Cortex of kidney (tissue), 1 donor: ENCODE results near the gene PIP5K1B.

ENCODE experiments used
- DNase-seq: peaks from one replicate; lab custom pipeline; 2025; lab: John Stamatoyannopoulos, UW

PIP5K1B gene

GRCh38 chr9:68859347-68859746 lies 154.3 kb downstream of the PIP5K1B start:
- DNase-seq, result no peak

DNA sequence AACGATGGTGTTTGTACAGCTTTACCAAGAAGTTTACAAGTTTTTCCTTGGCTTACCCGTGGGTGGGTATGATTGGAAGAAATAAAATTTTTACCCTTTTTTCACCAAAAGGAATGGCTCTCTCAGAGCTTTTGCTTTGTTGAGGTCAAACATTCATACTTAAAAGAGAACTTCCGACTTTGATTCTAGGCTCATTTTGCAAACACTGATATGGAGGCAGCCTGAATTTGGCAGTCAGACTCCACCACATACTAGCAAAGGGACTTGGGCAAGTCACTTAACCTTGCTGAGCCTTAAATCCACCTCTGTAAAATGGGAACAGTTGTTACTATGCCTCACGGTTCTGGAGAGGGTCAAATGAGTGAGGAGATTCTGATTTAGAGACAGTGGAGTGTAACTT lies 155.4 kb downstream of the PIP5K1B start:
- no peak for DNase-seq

DNA sequence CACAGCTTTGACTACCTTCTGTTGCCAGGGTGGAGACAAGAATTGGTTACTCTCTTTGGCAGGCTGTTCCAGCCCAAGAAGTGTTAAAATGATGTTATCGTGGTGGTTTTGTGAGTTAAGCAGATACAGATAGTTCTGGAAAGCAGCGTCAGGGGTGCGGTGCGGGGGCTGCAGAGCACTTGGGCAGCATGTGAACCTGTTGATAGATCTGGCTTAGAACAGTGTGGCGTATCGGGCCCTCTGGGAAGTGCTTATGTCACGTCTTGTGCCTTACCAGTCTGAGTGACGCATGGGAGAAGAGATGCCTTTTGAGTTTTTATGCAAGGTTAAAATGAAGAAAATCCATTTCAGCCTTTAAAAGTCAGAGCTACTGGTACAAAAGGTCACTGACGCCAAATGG lies 156.4 kb downstream of the PIP5K1B start:
- no peak for DNase-seq

DNA sequence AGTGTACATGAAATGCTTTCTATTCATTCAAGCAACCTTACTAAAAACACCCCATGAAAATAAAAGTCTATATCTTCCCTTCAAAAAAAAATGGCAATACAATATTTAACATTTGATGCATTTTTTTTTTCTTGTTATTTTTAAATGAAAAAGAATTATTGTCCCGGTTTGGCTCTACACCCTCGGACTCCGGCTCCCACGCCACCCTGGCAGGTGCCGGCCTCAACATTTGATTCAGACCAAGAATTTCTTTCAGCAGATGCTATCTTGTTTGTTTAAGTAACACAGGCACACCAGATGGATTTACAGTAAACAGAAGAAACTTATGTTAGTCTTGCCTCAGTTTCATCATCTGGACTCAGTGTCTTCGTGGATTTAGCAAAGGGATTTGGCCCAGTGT lies 162.0 kb downstream of the PIP5K1B start:
- no peak for DNase-seq

DNA sequence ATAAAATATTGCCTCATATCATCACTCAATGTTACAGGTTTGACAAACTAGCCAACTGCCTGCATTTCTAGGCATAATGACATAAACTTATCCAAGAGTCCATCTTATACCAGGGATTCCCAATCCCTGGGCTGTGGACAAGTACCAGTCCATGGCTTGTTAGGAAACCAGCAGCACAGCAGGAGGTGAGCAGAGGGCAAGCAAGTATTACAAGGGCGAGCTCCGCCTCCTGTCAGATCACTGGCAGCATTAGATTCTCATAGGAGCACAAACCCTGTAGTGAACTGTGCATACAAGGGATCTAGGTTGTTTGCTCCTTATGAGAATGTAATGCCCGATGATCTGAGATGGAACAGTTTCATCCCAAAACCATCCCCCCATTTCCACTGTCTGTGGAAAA lies 164.0 kb downstream of the PIP5K1B start:
- no peak for DNase-seq

DNA sequence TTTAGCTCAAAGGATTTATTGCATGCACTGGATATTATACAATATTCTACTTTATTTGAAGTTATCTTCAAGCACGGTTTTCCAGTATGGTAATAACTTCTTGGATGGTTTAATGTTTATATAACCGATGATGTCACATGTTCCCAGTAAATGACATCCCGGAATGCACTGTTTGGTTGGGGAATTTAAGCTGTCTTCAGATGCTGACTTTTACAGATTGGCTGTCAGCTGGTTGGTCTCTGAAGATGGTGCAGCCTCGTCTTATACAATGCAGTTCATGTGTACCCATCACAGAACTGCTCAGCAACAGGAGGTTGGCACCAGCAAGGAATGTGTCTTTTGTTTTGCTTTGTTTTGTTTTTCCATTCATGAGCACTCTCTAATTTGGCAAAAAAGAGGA lies 165.0 kb downstream of the PIP5K1B start:
- DNase-seq, result no peak

- no peak for DNase-seq
Observed at GRCh38 chr9:68871236-68871635, 166.2 kb downstream of the PIP5K1B start.

DNA sequence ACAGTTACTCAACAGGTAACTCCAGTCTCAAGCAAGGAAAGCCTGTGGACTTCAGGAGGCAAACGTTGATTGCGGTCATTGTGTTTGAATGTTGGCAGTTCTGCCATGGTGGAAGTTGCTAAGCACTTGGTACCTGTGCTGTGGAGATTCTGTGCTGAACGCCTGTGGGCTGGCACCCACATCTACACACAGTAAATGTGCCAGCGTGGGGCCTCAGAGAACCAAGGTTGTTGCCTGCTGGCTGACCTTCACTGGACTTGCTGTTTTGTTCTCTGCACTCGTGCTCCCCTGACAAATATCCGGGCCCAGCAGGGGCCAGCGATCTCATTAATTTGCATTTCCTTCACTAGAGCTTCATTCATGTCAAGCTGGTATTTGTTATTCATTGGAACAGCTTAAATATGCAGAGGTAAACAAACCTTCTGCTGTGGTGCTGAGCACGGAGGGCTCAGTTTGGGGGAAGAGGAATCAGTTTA lies 167.0 kb downstream of the PIP5K1B start:
- DNase-seq, result no peak

DNA sequence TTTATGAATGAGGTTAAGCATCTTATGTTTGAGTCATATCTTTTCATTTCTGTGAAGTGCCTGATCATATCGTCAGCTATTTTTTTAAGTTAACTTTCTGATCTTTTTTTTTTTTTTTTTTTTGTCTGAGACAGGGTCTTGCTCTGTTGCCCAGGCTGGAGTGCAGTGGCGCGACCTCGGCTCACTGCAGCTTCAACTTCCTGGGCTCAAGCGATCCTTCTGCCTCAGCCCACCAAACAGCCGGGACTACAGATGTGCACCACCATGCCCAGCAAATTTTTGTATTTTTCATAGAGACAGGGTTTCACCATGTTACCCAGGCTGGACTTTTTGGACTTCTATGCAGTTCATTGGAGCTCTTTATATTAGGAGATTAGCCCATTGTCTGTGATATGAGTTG lies 168.1 kb downstream of the PIP5K1B start:
- DNase-seq, result no peak

GRCh38 chr9:68876273-68876672 lies 171.2 kb downstream of the PIP5K1B start:
- DNase-seq, result no peak

- no peak for DNase-seq
Observed at GRCh38 chr9:68876681-68877080, 171.6 kb downstream of the PIP5K1B start.

DNA sequence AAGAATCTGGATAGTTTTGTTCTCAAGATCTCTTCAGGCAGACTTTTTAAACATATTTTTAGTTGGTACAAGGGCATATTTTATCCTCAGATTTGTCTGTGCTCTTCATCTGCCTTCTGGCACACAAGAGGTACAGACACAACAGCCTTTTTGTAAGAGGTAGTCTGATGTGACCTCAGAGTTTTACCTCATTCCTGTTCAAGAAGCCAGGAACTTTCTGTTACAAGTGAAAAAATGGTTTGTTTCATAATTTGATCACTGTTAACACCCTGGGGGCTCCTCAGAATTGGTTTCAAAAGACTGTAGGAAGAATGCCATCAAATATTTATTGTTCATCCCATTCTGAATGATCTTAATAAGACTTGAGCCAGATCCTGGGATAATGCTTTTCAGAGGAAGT lies 172.2 kb downstream of the PIP5K1B start:
- no peak for DNase-seq

- no peak for DNase-seq
Observed at GRCh38 chr9:68878450-68878849, 173.4 kb downstream of the PIP5K1B start.

DNA sequence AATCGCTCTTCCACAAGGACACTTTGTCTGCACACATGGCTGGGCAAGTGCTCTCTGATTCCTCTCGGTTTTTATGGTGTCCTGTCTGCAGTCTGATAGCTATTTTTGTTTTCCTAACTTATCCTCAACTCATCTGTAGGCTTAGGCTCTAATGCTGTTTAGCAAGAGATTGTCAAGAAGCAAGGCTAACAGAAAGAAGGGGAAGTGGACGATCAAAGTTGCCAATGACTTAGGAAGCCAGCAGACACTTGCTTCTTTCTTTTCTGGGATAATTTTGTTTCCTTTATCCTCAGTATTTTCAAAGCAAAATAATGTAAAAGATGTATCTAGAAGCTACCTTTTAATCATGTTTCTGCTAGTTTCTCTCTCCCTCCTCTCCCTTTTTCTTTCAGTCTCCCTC lies 178.2 kb downstream of the PIP5K1B start:
- DNase-seq, result no peak

DNA sequence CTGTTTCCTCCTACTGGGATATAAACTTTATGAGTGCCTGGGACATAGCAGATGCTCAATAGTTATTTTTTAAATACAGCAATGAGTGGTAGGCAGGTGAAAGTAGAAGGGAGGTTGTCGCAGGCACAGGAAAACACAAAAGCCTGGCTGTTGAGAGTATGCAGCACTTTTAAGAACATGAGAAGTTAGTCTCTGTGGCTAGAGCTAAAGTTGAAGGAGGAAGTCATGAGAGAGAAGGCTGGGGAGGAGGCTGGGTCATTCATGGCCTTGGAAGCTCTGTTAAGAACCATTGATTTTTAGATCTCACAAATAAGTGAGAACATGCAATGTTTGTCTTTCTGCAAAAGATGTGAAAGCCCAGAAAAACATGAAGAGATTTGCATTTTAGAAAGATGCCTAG lies 182.2 kb downstream of the PIP5K1B start:
- DNase-seq, result no peak

- DNase-seq, result no peak
Observed at GRCh38 chr9:68894502-68894901, 189.5 kb downstream of the PIP5K1B start.

DNA sequence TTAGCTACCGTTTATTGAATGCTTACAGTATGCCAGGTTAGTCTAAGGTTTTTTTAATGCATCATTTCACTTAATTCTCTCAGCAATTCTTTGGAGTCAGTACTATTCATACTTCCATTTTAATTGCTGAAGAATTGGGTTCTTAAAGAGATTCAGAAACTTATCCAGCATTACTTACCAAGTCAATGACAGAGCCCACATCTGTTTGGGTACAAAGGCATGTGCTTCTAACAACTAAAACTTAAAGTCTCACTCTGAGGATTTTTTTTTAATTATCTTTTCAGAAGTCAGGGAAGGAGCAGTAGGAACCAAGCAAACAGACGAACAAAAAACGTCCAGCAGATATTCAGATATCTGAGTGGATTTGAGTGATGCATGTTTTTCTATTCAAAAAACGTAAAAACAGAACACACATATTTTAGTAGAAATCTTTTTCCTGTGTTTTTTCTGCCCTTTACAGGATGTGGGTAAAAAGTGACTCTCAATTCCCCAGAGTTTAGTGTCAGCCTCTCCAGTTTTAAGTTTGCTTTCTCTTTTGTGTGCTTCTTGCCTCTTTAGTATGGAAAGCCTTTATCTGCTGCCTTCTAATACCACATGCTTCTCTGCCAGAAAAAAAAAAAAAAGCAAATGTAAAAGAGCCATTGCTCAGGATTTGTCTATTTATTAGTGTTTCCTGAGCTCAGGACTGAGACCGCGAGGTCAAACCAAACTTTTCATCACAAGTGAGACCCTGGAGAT lies 190.9 kb downstream of the PIP5K1B start:
- no peak for DNase-seq

DNA sequence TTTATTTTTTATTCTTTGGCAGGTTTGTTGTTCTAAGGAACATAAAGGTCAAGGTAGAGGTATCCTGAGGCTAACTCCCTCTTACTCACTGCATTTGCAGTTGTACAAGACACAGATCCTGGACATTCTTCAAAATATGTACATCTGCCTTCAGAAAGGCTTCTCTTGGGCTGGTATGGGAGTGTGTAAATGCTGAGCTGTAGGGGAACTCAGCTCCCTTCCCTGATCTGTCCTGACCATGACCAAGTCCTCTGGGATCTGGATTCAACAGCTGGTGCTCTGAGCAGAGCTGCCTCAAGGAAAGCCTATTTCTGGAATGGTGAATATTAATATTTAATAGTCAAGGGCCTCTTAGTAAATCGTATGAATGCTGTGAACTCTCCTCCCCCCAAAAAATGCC lies 191.4 kb downstream of the PIP5K1B start:
- DNase-seq, result no peak

DNA sequence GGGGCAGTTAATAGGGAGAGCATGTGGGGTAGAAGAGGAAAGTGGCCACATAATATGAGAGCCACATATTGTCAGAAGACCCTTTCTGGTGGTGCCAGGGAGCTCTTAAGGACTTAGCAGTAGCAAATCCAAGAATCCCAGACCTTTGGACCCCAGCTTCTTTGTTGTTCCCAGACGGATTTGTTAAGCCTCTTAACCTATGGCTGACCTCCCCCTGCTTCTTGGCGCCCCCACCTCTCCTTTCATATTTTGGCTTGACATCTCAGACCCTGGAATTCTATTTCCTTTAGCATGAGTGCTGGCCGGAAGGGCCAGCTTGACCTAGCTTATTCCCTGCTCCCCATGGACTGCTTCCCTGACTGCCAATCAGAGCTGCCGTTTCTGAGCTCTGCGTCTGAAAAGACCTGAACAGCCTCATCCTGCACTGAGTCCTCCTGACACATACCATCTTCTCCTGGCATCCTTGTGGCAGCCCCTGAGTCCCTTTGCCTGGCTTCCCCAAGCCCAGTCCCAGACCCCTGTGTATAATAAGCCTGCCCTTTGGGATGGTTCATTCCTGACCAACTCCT lies 192.6 kb downstream of the PIP5K1B start:
- DNase-seq, result no peak

DNA sequence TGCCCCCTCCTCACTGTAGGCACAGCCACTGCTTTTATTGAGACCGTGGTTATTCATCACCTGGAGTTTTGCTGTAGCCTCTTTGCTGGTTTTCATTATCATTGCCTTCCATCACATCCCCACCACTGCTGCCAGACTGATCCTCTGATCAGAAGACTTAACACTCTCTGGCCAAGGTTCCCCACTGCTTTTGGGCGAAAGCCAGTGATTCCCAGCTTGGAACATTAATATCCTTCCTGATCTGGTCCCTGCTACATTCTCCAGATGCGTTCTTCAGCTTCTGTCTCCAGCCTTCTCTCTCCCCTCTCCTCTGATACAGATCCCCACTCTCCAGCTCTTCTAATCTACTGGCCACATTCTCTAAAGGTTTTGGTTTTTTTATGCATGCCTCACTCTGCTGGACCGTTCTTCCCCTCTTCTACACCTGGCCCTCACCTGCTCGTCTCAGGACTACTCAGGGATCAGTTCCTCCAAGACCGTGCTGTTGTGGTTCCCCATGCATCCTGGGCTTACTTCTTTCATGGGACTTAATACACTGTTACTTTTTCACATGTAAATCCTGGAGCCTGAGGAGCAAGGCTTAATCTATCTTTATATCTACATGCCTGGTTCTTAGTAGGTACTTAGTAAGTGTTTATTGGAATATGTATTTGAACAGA lies 193.9 kb downstream of the PIP5K1B start:
- DNase-seq, result no peak

GRCh38 chr9:68904454-68904853 lies 199.4 kb downstream of the PIP5K1B start:
- no peak for DNase-seq

DNA sequence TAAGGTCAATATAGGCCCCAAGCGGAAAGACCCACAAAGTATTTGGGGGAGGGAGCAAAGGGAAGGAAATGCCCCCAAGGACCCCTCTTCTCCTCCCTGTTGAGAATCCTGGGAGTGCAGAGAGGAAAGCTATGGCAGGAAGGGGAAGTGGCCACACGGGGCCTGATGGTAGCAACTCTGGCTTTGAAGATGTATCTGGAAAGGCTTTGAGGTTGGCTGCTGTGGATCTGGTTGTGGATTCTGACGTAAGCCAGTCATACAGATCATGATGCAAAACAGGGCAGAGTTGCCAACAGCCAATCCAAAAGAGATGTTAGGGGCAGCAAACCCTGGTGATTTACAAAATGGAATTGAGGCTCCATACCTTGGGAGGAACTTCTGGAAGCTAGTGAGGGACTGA lies 200.1 kb downstream of the PIP5K1B start:
- DNase-seq, result no peak

DNA sequence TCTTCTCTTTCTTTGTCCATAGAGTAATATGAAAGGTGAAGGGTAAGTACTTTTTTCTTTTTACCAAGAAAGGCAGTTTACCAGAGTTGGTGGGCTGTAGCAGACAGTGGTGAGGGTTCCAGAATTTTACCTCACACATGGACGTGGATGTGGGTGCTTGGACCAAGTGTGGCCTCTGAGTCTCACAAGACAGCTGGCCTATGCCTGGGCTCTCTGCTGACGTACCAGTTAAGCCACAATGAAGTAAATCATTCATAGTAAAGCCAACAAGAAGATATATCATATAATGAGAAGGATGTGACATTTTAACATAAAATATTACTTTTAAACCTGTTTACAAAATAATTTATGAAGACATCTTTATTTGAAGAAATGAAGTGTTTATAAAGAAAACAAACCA lies 202.9 kb downstream of the PIP5K1B start:
- no peak for DNase-seq
